GM20431 (cell line): Measurements from ENCODE around the gene VEGFC.

Experiments
- in situ Hi-C: fragments of 300-500 bp; cut with MseI, MboI; formaldehyde crosslinking; loops from one replicate; pipeline ENCODE4 v1.15.0; 2020; ENCODE audit warnings: low sequenced_read_pairs; ENCODE audit not compliant: unreplicated experiment

The VEGFC gene

GRCh38 chr4:176800891-176801534 lies 8.3 kb upstream of the VEGFC start:
- in situ Hi-C loops = no loop called here

DNA sequence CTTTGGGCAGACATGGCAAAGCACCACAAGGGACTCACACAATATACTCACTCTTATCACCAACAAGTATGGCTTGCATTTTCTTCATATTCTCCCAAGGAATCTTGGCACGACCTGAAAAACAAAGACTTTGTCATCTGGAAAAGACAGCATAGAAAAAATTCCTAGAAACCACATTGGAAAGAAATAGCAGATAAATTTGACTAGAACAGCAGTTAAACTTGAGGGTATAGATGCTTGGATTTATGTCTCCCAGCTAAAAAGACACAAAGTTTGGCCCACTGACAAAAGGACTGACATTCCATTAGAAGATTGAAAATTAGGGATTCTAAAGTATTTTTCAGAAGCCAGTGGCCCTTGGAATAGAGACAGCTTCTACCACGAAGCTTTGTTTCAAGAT lies 6.9 kb upstream of the VEGFC start:
- in situ Hi-C loops = loop anchor here (25.0 kb wide), 2 partner anchors 238 to 412 kb away; no protein-coding TSS in a partner anchor

GRCh38 chr4:176798540-176798939 lies 5.8 kb upstream of the VEGFC start:
- in situ Hi-C loops = loop anchor here (25.0 kb wide), 2 partner anchors 239 to 411 kb away; no protein-coding TSS in a partner anchor

DNA sequence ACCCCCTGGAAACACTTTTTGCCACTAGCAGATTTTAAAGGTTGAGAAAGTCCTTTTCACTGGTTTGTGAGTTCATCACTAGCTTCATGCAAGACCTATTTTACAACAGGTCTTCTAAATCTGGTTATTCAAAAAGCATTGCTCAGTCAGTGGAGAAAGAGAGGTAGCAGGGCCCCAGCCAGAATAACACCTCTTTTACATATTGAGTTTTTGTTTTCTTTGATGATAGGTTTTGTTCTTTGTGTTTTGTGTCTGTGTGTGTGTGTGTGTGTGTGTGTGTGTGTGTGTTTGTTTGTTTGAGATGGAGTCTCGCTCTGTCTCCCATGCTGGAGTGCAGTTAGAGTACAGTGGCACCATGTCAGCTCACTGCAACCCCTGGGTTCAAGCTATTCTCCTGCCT lies 2.7 kb upstream of the VEGFC start:
- in situ Hi-C loops = loop anchor here (25.0 kb wide), 2 partner anchors 242 to 408 kb away; no protein-coding TSS in a partner anchor

GRCh38 chr4:176794651-176795050 lies 1.9 kb upstream of the VEGFC start:
- in situ Hi-C loops = loop anchor here (25.0 kb wide), 2 partner anchors 243 to 407 kb away; no protein-coding TSS in a partner anchor

DNA sequence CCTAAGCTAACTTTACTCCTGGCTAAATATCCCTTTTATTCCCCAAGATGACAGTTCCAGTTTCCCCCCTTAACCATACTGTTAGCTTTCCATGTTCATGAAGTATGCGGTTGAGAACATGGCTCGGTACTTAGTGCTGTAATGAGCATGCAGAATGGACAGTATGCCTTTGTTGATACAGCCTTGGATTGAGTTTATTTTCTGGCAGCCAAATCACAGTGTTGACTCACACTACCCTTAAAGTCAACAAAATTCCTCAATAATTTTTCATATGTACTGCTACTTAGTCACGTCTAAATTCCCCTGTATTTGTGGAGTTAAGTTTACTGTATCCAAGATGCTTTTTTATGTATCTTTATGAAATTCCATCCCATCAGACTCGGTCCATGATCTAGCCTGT lies 1.4 kb upstream of the VEGFC start:
- in situ Hi-C loops = loop anchor here (25.0 kb wide), 2 partner anchors 243 to 407 kb away; no protein-coding TSS in a partner anchor

GRCh38 chr4:176793060-176793605 lies 411 bp upstream of the VEGFC start:
- in situ Hi-C loops = loop anchor here (25.0 kb wide), 2 partner anchors 244 to 406 kb away; no protein-coding TSS in a partner anchor

DNA sequence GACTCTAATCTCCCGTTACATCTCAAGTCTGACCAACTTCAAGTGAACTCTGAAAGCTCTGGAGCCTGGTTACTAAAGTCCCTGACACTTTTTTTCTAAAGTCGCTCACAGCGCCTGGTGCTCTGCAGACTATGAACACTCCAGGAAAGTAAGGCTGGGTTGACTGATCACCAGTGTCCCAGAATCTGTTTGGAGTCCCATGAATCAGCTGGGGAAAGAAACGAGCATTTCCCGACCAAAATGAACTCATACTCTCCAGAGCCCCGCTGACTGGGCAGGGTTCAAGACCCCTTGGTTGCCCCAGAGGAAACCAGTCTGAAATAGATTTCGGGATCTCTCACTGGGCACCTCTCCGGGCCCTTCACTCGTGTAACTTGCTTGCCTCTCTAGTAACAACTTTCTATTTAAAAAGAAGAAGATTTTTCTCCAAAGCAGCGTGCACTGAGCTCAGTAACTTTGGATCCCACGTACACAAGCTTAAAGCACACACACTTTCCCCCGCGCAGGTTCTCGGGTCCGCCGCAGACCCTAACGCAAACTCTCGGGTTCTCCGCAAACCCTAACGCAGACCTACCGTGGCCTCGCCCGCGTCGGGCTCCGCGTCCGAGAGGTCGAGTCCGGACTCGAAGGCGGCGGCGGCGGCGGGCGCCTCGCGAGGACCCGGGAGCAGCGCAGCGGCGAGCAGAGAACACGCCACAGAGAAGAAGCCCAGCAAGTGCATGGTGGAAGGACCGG lies 964 bp downstream of the VEGFC start:
- in situ Hi-C loops = loop anchor here (25.0 kb wide), 2 partner anchors 246 to 404 kb away; no protein-coding TSS in a partner anchor

DNA sequence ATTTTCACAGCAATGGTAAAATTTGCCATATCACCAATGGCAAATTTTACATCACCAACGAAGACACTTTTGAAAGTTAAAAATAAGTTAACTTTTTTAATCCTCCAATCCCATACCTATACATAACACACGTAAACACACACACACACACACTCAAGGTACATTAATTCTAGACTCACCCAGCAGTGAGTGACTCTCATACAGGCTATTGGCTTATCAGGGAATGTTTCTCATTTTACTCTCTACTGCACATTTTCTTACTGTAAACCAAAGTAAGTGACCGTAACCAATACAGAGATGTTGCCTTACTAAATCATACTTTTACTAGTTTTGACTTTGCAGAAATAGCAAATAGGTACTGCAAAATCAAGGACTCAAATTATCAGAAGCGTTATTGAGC lies 2.3 kb downstream of the VEGFC start:
- in situ Hi-C loops = loop anchor here (25.0 kb wide), 2 partner anchors 247 to 403 kb away; no protein-coding TSS in a partner anchor

DNA sequence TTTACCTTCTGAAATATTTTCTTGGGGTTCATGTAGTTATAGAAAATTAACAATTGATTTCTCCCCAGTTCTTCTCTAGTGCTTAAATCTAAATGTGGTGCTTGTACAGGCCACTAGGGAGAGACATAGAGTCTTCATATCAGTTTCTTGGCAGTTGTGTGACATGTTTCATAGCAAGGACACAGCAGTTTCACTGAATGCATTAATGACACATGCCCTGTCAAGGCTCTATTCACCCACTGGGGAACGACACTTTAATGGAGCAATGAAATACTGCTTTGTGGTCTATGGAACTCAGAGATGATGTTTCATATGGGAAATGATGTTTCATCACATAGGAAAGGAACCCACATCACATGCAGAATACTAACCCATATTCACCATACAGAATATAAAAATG lies 2.8 kb downstream of the VEGFC start:
- in situ Hi-C loops = loop anchor here (25.0 kb wide), 2 partner anchors 247 to 403 kb away; no protein-coding TSS in a partner anchor

- in situ Hi-C loops = loop anchor here (25.0 kb wide), 2 partner anchors 248 to 402 kb away; no protein-coding TSS in a partner anchor
Measured at GRCh38 chr4:176788971-176789370, 3.8 kb downstream of the VEGFC start.

- in situ Hi-C loops = loop anchor here (25.0 kb wide), 2 partner anchors 249 to 401 kb away; no protein-coding TSS in a partner anchor
Measured at GRCh38 chr4:176788248-176788647, 4.5 kb downstream of the VEGFC start.

DNA sequence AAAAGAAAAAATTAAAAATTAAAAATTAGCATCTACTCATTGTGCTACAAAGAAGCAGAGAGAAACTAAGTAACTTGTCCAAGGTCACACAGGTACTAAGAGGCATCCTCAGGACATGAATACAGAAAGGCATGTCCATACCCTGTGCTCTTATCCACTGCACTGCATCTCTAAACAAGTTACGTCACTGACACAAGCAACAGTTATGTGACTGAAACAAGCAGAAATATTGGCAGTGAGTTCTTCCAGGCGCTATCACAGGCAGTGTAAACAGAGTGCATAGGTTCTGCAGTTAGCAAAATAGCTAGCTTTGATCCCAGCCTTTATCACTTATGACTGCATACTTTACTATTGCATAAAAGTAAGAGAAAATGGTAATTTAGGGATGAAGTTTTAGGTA lies 7.9 kb downstream of the VEGFC start:
- in situ Hi-C loops = loop anchor here (25.0 kb wide), 2 partner anchors 252 to 398 kb away; no protein-coding TSS in a partner anchor

DNA sequence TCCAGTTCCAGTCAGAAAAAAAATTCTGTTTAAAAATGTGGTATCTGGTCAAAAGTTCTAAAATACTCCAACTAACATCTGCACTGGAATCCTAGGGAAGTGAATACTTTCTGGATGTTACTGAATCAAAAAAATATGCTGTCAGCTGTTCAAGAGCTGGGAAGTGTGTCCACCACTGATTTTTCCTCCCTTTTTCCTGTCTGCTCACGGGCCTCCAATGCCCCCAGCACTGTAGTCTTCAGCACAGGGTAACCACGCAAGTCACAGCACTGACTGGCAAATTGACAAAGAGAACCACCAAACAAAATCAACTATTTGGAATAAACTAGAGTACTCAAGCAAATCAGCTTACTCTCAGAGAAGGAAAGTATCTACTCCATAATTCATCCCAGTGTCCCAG lies 9.9 kb downstream of the VEGFC start:
- in situ Hi-C loops = loop anchor here (25.0 kb wide), 2 partner anchors 255 to 395 kb away; no protein-coding TSS in a partner anchor

DNA sequence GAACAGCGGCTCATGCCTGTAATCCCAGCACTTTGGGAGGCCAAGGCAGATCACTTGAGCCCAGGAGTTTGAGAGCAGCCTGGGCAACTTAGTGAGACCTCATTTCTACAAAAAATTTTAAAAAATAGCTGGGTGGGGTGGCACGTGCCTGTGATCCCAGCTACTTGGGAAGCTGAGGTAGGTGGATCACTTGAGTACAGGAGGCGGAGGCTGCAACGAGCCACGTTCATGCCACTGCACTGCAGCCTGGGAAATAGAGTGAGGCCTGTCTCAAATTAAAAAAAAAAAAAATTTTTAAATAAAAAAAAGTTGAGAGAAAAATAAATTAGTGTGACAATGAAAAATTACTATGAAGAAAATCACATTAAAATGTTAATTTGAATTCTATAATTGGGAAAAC lies 10.5 kb downstream of the VEGFC start:
- in situ Hi-C loops = loop anchor here (25.0 kb wide), 2 partner anchors 255 to 395 kb away; no protein-coding TSS in a partner anchor

- in situ Hi-C loops = loop anchor here (25.0 kb wide), 2 partner anchors 256 to 394 kb away; no protein-coding TSS in a partner anchor
Measured at GRCh38 chr4:176781739-176782100, 11.0 kb downstream of the VEGFC start.

DNA sequence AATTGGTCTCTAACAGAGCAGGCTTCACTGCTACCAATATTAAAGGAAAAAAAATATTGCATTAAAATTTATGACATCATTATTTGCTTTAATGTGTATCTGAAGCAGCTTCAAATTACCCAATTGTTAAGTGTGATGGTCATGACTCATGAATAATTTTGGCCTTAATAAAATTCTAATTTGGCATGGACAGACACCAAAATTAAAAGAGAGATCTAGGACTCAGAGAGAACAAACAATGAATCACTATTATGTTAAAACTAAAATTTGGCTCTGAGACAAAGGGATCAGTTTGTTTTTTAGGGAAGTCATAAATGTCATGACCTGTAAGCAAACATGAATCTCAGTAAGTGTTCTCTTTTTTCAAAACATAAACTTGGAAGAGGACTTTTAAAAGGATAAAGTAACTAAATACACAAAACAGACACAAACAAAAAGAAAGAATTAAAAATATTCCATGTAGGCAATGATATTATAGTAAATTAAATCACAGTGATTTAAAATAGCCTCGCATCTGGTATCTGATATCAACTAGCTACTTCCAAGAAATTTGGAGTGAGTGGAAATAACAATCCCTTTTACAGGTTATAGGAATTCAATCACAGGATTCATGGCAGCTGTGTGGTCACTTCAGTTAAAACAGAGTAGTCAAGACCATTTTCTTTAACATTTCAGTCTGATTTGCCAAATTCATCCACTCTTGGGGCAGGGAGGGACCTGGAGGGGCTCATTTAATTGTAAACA lies 11.6 kb downstream of the VEGFC start:
- in situ Hi-C loops = loop anchor here (25.0 kb wide), 2 partner anchors 256 to 394 kb away; no protein-coding TSS in a partner anchor

DNA sequence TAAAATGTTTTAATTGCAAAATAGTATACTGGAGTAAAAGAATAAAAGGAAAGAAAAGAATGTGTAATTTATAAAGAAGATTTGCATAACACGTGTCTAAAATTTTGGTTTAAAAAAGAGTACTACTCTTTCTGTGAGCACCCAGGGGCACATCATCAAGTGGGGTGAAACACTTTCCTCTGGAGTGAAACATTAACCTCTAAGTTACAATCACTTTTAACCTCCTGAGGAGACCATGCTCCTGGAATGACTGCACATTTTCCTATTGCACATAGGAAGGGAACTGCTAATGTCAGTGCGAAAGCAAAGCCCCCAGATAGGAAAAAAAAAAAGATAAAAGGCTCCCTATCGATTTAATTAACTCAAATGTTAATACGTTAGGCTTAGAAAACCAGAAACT lies 13.3 kb downstream of the VEGFC start:
- in situ Hi-C loops = loop anchor here (25.0 kb wide), 2 partner anchors 258 to 392 kb away; no protein-coding TSS in a partner anchor

DNA sequence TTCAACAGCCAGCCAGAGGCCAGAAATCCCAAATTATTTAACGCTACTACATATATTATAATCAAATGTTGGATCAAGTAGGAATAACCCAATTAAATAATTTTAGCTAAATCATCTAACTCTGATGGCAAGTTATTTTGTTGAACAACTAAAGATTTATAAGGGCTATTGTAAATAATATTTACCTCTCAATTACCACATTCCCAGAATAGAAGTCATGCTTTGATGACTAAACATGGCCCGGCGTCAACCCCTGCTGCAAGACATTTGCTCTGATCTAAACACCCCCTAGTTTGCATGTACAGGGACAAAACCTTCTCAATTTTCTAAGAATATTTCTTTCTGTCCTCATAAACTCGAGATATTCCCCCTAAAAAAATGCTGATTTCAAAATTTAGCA lies 14.2 kb downstream of the VEGFC start:
- in situ Hi-C loops = loop anchor here (25.0 kb wide), 2 partner anchors 259 to 391 kb away; no protein-coding TSS in a partner anchor
